ENCODE measurements around the gene INPP5A.
A peak's percentile ranks its signal among the peaks of the same experiment; 100 is the strongest.
"Not testable (repeated sequence)": the region's sequence is repeated elsewhere in the genome, so short reads cannot be mapped to it uniquely, and the experiment has no call there.

INPP5A gene

DNA sequence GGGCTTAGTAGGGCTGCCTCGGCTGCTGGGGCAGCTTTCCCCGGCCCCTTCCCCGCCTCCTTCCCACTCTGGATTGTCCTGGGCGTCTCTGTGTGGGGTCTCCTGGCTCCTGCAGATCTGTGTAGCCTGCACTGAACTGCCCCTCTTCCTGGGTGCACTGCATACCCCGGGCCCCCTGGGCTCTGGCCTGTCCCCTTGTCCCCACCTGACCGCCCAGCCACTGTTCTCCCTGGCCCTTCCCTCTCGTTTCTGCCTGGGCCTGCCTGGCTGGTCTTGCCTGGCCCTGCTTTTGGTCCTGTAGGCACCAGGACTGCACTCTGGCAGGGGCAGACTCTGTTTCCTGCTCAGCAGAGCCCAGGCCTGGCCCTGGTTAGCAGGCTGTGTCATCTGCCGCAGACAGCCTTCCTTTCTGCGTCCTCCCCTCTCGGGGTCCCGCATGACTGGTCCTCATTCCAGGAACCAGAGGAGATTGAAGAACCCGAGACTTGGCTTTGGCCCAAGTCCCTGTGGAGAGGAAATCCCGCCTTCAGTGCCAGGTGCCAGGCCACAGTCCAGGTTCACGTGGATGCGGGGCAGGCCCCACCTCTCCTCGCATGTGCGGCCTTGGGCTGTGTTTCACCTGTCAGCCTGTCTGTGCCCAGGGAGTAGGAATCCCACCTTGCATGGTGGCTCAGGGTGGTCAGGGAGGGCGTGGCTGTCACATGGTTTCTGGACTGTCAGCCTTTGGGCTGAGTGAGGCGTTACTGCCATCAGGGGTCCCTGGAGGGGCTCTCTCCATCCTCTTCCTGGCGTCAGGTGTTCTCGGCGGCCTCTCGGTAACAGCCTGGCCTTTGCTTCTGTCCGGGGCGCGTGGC lies 9.2 kb downstream of the INPP5A start:
- no peak for FAIRE-seq
- no peak for DNase-seq (ENCODE audit: insufficient read length, low spot score)

- DNase-seq (ENCODE audit: insufficient read length, low spot score) (no peak), FAIRE-seq (no peak)
Measured at GRCh38 chr10:132547421-132547861, 9.9 kb downstream of the INPP5A start.

DNA sequence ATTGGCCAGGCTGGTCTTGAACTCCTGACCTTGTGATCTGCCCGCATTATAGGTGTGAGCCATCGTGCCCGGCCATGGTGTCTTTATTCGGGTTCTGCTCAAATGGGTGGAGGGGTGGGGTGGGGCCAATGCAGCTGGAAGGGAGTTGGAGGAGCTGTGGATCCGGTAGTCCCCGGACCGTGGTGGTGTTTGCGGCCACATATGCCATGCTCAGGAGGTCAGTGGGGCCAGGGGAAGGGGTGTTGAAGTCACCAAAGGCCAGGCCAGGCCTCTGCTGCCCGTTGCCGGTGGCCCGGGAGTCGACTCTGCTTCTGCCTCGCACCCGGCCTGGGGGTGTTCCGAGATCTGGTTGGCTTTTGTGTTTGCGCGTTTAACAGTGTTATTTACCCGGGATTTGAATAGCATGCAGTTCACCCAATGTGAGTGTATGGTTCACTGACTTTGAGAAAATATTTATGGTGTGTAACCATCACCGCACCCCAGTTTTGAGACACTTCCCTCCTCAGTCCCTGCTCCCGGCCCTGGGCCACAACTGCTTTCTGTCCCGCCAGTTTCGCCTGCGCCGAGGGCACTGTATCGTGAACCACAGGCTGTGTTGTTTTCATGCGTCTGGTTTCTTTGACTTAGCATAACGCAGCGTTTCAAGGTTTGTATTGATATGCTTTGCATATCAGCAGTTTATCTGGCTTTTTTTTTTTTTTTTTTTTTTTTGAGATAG lies 10.7 kb downstream of the INPP5A start:
- DNase-seq (ENCODE audit: insufficient read length, low spot score) = no peak
- no peak for FAIRE-seq

GRCh38 chr10:132548869-132549268 lies 11.3 kb downstream of the INPP5A start:
- DNase-seq (ENCODE audit: insufficient read length, low spot score) (no peak), FAIRE-seq (no peak)

- FAIRE-seq (no peak), DNase-seq (ENCODE audit: insufficient read length, low spot score) (no peak)
Measured at GRCh38 chr10:132549371-132549770, 11.8 kb downstream of the INPP5A start.

- DNase-seq (ENCODE audit: insufficient read length, low spot score) = no peak
- no peak for FAIRE-seq
Measured at GRCh38 chr10:132550366-132551092, 12.9 kb downstream of the INPP5A start.

GRCh38 chr10:132551093-132551807 lies 13.7 kb downstream of the INPP5A start:
- no peak for FAIRE-seq
- no peak for DNase-seq (ENCODE audit: insufficient read length, low spot score)

- no peak for DNase-seq (ENCODE audit: insufficient read length, low spot score)
- FAIRE-seq = no peak
Measured at GRCh38 chr10:132551808-132552130, 14.2 kb downstream of the INPP5A start.

DNA sequence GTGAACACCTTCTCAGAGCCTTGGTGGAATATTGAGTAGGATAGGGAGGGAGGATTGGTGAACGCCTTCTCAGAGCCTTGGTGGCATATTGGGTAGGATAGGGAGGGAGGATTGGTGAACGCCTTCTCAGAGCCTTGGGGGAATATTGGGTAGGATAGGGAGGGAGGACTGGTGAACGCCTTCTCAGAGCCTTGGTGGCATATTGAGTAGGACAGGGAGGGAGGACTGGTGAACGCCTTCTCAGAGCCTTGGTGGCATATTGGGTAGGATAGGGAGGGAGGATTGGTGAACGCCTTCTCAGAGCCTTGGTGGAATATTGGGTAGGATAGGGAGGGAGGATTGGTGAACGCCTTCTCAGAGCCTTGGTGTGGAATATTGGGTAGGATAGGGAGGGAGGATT lies 15.0 kb downstream of the INPP5A start:
- DNase-seq (ENCODE audit: insufficient read length, low spot score); FAIRE-seq: not testable (repeated sequence)

- FAIRE-seq; DNase-seq (ENCODE audit: insufficient read length, low spot score): not testable (repeated sequence)
Measured at GRCh38 chr10:132553568-132553967, 16.0 kb downstream of the INPP5A start.

GRCh38 chr10:132554053-132554990 lies 16.7 kb downstream of the INPP5A start:
- FAIRE-seq = peak; percentile 95
- no peak for DNase-seq (ENCODE audit: insufficient read length, low spot score)

GRCh38 chr10:132554991-132555647 lies 17.5 kb downstream of the INPP5A start:
- no peak for DNase-seq (ENCODE audit: insufficient read length, low spot score)
- no peak for FAIRE-seq

DNA sequence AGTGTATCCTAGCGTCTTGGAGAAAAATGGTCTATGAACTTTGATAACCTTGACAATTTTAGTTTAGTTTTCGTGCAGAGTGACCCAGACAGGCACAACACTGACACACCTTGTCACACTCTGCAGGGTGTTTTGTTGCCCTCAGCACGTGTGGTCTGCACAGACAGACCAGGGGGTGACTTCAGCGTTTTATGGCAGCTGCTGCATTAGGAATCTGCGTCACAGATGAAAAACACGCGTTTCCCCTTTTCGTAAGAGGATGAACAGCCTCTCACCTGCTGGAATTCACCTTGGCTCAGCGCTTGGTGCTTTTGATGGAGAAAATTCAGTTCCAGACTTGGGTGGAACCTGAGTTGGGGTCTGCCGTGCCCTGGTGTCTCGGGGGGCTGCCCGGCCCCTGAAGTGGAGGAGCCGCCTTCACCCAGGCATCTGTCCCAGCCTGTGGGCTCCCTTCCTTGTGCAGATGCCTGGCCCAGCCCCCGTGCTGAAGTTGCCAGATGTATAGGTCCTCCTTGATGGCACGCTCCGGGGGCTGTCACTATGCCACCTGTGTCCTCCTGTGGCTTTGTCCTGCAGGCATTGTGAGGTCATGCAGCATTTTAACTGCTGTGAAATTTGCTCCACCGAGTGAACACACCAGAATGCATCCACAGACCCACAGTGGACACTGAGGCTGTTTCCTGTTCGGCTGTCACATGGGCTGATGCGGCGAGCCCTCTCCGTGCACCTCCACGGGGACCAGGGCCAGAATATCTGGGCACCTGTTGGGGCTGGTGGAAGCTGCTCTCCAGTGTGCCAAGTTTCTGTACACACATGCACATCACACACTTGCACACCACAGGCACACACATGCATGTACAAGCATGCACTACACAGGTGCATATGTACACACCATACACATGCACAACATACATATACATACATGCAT lies 18.3 kb downstream of the INPP5A start:
- FAIRE-seq (no peak), DNase-seq (ENCODE audit: insufficient read length, low spot score) (no peak)

DNA sequence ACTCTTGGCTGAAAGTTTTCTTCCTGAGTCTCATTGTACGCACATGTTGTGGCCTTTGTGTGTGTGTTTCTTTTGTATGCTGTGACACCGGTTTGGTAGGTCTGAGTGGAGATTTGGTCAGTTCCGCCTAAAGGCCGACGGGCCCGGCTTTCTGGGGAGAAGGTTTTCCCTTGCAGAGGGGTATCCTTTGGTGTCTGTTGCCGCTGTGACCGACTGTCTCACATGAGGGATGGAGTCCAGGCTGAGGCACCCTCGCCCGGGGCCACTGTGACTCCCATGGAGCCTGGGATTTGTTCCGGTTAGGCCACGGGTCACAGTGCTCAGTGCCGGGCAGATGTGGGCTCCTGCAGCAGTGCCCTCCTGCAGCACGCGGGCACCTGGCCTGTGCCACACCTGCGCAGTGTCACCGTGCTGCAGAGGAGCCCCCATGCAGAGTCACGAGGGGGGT lies 19.4 kb downstream of the INPP5A start:
- no peak for FAIRE-seq
- no peak for DNase-seq (ENCODE audit: insufficient read length, low spot score)

GRCh38 chr10:132557696-132558515 lies 20.3 kb downstream of the INPP5A start:
- DNase-seq (ENCODE audit: insufficient read length, low spot score) (no peak), FAIRE-seq (no peak)

GRCh38 chr10:132558516-132559413 lies 21.2 kb downstream of the INPP5A start:
- FAIRE-seq = no peak

More at GRCh38 chr10:132558516-132559413, 21.2 kb downstream of the INPP5A start:
- DNase-seq (ENCODE audit: insufficient read length, low spot score) = no peak

Measured in HTR-8/SVneo (cell line).